GM21360 (cell line): ENCODE data around the gene PTPRK.

Source experiments
- ATAC-seq: cut with Tn5 transposase; IDR thresholded peaks from one replicate; pipeline ENCODE4 v1.9.1; 2021; ENCODE audit warnings: mild to moderate bottlenecking, moderate library complexity; ENCODE audit not compliant: unreplicated experiment

The PTPRK gene

DNA sequence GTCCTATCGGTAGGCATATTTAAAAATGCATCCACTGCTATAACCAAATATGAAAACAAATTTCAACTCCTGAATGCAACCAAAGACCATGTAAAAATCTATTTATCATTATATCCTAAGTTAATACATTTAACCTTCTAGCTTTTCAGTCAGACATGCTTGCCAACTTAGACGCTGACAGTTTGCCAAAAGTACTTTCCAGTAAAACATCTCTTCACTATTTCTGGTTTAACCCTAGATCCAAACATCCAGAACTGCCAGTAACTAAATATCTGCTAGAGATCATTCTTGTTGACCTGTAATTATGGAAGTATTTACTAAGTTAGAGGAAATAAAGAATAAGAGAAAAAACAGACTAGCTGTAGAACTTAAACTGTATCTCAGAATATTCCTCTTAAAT lies 409.3 kb downstream of the PTPRK start:
- no peak for ATAC-seq

GRCh38 chr6:128107682-128108081 lies 412.7 kb downstream of the PTPRK start:
- no peak for ATAC-seq

DNA sequence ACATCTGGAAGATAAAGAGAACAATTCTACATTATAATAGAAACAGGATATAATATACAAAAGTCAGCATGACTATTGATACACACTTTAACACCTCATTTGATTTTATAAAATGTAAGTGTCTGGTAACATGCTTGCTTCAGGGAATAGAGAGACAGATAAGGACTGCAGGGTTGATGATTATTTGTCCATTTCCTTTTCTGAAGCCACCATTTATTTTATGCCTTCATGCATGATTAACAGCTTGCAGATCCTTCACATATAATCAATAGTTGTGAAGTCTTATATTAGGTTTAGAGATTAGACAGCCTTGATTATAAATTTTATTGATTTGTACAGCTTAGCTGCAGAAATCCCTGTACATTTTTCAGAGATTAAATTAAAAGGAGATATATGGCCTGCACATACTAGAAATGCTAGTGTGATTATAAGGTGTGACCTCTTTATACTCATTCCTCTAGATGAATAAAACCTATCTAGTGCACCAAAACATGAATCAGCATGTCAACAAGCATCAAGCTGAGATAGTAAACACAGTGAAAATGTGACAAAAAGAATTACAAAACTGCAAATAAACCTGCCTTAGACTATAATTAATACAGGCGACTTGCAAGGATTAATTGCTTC lies 420.7 kb downstream of the PTPRK start:
- no peak for ATAC-seq

- no peak for ATAC-seq
These were observed 422.3 kb downstream of the PTPRK start for GRCh38 chr6:128098000-128098581.

DNA sequence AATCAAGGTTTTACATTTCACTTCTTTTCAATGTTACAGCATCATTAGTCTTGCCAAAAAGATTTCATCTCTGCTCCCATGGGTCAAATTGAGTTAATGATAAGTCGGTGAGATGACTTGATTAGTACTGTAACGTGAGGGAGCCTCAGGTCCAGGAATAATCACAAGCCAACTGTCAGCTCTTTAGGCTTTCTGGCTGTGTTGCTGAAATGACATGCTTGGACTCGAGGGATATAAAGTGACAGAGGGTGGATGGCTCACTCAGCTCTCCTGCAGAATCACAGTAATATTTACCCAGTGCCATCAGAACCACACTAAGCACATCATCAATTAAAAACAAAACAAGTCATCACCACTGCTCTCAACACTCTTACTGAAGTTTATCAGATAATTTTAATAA lies 423.4 kb downstream of the PTPRK start:
- no peak for ATAC-seq

GRCh38 chr6:128095362-128095761 lies 425.0 kb downstream of the PTPRK start:
- no peak for ATAC-seq

DNA sequence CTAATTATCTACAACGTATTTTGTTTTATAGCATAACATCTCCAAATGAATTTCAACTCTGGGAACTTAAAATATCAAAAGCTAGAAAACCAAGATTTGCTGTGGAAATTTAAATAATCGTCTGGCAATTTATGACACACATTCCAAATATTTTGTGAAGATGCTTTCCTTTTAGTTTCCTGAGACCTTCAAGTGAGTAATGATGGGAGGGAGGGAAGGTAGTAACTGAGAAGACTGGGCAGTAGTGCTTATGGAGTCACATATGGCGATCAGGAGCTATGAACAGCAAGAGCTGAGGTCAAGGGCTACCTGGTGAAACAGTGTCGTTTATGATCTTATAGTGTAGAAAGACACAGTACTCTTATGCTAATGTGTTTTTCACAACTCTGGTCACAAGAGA lies 441.4 kb downstream of the PTPRK start:
- no peak for ATAC-seq

- ATAC-seq = peak; percentile 59
These were observed 442.1 kb downstream of the PTPRK start for GRCh38 chr6:128078276-128078675.

DNA sequence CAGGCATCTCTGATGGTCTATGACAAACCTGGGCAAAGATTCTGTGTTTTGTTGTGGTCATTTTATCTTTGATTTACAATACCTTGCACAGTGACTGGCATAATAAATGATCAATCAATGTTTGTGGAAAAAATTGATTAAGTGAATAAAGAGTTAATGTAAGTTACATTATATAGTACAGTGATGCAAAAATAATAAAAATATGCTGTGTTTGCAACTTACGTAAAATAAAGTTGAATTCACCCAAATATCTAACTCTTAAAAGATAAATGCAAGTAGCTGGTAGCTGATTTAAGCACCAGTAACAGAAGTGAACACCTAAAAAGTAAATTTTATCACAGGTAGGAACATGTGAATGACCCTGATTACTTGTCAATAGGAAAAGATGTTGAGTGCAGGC lies 443.6 kb downstream of the PTPRK start:
- no peak for ATAC-seq

GRCh38 chr6:128074567-128074966 lies 445.8 kb downstream of the PTPRK start:
- ATAC-seq = no peak

DNA sequence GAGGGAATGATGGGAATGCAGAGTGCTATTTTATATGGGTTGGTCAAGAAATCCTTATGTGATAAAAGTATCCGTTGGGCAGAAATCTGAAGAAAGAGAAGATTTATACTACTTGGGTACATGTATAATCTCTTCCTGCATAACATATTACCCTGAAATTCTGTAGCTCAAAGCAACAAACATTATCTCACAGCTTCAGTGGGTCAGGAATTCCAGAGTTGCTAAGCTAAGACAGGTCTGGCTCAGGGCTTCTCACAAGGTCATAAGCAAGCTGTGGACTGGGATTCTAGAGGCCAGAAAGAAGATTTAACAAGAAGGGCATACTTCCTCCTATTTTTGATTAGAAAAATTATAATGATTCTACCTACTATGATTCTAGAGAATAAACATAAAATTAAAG lies 447.0 kb downstream of the PTPRK start:
- ATAC-seq = no peak

DNA sequence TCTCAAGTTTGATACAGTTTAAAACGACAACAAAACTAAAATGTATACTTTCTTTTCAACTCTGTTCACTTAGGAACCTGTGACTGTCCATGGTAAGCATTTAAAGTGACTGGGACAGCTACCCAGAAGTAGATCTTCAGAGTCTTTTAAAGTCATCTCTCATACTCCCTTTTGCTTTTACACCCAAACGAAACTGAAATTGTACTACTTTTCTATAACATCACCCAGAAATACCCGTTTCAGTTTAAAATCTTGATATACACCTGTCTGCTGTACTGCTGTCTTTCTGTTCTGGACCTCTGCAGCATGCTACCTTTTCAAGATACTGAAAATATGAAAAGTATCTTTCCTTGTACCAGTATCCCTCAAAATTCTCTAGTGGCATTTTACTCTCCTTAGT lies 449.2 kb downstream of the PTPRK start:
- no peak for ATAC-seq

DNA sequence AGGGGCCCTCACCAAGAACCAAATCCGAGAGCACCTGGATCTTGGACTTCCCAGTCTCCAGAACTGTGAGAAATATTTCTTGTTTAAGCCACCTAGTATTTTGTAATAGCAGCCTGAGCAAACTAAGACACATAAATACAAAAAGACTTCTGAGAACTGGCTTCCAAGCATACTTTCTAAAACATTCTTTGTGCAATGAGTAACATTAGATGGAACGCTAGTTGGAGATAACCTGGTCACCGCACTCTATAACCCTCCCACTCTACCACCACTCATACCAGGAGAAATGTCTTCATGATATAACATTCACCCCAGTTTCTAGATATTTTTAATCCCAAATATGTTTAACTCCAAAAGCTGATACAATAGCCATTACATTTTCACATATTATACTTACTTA lies 450.0 kb downstream of the PTPRK start:
- no peak for ATAC-seq

GRCh38 chr6:128069188-128069587 lies 451.2 kb downstream of the PTPRK start:
- ATAC-seq = no peak

- ATAC-seq = no peak
These were observed 452.3 kb downstream of the PTPRK start for GRCh38 chr6:128068119-128068479.

GRCh38 chr6:128067446-128068118 lies 452.8 kb downstream of the PTPRK start:
- no peak for ATAC-seq

DNA sequence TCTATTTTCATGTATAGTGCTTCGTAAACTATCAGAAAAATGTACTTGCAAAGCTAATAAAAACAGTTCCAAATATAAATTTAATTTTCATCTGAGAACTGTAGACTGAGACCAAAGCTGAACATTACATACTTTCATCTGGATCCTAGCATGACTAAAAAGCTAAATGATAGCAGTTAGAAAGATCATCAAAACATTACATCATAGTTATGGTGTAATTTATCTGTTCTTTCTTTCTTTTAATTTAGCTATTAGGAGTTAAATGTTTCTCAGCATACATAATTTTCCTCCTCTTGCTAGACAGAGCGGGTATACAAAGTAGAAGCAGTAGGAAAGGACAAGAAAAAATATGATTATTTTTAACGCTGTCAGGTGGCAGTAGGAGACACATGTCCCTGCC lies 455.3 kb downstream of the PTPRK start:
- no peak for ATAC-seq

DNA sequence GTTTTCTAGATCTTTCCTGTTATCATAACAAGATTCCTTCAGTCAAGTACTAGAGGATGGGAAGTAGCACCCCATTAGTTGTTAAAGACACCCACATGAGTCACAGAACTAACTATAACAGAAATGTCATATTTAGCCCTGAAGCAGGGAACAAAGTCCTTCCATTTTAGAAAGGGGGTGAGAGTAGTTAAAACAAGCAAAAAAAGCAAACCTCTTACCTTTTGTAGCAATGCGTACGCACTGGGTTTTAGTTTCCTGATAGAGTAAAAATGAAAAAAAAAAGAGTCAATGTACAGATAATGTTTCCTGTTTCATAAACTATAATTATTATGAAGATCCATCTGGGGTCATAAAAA lies 455.9 kb downstream of the PTPRK start:
- ATAC-seq = no peak

GRCh38 chr6:128063850-128064539 lies 456.4 kb downstream of the PTPRK start:
- ATAC-seq = no peak

DNA sequence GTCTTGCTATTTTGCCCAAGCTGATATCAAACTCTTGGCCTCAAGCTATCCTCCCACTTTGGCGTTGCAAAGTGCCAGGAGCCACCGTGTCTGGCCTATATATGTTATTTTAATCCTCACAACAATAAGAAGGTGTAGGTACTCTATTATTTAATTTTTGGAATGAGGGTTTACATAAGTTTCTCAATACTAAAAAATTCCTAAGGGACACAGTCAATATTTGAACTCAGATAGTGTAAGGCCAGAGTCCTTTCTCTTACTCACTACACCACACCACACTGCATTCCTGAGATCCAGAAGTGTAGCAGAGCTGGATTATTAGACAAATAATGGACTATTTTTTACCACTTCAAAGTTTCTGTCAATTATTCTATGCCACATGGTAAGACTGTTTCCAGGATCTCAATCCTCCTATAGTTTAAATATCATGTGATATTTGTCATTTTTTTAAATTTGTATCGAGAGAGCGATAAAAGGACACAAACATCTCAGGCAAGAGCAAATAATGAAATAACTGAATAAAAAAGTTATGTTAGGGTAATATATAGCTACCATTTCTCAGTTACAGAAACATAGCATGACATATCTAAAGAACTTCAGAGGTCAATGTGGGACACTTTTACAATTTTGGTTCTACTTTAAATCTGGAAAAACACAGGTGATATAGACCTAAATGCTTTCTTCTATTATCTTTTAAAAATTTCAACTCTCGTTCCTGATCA lies 457.4 kb downstream of the PTPRK start:
- ATAC-seq = no peak

- no peak for ATAC-seq
These were observed 462.5 kb downstream of the PTPRK start for GRCh38 chr6:128057946-128058345.
